Adrenal gland (tissue), 5 donors: ENCODE measurements around the gene BOD1.

ENCODE experiments used
- POLR2A ChIP-seq, 2 donors: fragments of 450-650 bp; IDR thresholded peaks; one replicate each; pipeline ENCODE4 v1.6.1; 2017; ENCODE audit warnings: antibody characterized with exemption in 2 of 2, mild to moderate bottlenecking in 2 of 2, moderate library complexity in 1 of 2
- TF ChIP-seq, protein P1 (sequence below), 6 experiments: fragments of 450-650 bp in 4 of 6; fragments of 200-600 bp in 2 of 6; sonication (generic) in 1 of 6; IDR thresholded peaks; 1 replicate in 5 of 6; 2 replicates in 1 of 6; pipeline versions ENCODE4 v1.5.1 to v1.8.0; 2016 to 2021; ENCODE audit warnings: antibody characterized with exemption in 6 of 6, mild to moderate bottlenecking in 2 of 6, moderate library complexity in 1 of 6
- donor health status: DM: no; HTN: no; CAD: no.

DNA sequence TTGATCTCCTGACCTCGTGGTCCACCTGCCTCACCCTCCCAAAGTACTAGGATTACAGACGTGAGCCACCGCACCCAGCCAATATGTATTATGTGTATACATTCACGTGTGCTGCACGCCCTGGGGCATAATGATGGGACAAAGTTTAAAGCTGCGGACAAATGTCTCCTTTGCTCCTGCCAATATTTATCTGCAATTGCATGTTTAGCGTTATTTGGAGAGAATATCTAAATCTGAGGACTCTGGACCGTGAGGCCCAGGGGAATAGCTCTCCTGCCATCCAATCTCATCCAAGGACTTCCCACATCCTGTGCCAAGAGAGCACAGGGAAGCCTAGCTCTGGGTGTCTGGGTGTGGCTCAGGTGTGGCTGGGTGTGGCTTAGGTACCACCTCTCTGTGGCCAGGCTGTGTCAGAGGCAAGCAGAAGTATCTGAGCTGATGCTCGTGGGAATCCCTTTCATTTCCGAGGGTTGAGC, 6.9 kb upstream of the BOD1 start:
- TF ChIP-seq, protein P1, sequence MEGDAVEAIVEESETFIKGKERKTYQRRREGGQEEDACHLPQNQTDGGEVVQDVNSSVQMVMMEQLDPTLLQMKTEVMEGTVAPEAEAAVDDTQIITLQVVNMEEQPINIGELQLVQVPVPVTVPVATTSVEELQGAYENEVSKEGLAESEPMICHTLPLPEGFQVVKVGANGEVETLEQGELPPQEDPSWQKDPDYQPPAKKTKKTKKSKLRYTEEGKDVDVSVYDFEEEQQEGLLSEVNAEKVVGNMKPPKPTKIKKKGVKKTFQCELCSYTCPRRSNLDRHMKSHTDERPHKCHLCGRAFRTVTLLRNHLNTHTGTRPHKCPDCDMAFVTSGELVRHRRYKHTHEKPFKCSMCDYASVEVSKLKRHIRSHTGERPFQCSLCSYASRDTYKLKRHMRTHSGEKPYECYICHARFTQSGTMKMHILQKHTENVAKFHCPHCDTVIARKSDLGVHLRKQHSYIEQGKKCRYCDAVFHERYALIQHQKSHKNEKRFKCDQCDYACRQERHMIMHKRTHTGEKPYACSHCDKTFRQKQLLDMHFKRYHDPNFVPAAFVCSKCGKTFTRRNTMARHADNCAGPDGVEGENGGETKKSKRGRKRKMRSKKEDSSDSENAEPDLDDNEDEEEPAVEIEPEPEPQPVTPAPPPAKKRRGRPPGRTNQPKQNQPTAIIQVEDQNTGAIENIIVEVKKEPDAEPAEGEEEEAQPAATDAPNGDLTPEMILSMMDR (IDR thresholded peaks at IDR 0.05), result no peak
- TF ChIP-seq POLR2A (IDR thresholded peaks at IDR 0.05), result no peak
